AG04450 (cell line): Measurements from ENCODE around the gene RABEP2. TPM values are rescaled to one million over a fixed set of nuclear protein-coding genes. Genes with fewer than 3 reads are reported as not detected.
"Not testable (repeated sequence)": the region's sequence is repeated elsewhere in the genome, so short reads cannot be mapped to it uniquely, and the experiment has no call there.

Experiments used
- CTCF ChIA-PET: fragments of 300-600, 350-600 bp; formaldehyde crosslinking; extraction: SDS; loops from one replicate; lab custom pipeline; 2022; ENCODE audit warnings: antibody characterized with exemption, inconsistent platforms; lab: Charles Lee
- POLR2A ChIA-PET: fragments of 350-600 bp; formaldehyde crosslinking; extraction: SDS; loops from one replicate; lab custom pipeline; 2021; ENCODE audit warnings: antibody characterized with exemption, inconsistent platforms; lab: Yijun Ruan, JAX
- DNase-seq: peaks from one replicate; pipeline ENCODE4 v3.0.0-alpha.2; 2011; ENCODE audit warnings: low read depth, low spot score
- H3K27ac ChIP-seq: one replicate; pipeline ENCODE4 v1.5.1; 2012; ENCODE audit warnings: low read depth, low read length, control low read depth
- H3K27me3 ChIP-seq: one replicate; pipeline ENCODE4 v1.6.0; 2012; ENCODE audit warnings: low read length; ENCODE audit not compliant: control insufficient read depth, insufficient read depth
- H3K4me3 ChIP-seq: 2 replicates; pipeline ENCODE4 v1.5.1; 2011; ENCODE audit warnings: mild to moderate bottlenecking, low read depth, low read length, control low read depth
- H3K9me3 ChIP-seq: 2 replicates; pipeline ENCODE4 v1.5.1; 2012; ENCODE audit warnings: low read length; ENCODE audit not compliant: control insufficient read depth, insufficient read depth
- CTCF ChIP-seq: IDR thresholded peaks from 2 replicates; pipeline ENCODE4 v1.5.1; 2011; ENCODE audit warnings: low read depth, low read length, control low read depth, inconsistent platforms
- polyA plus RNA-seq: library from polyadenylated mRNA; depleted of rRNA; stranded (reverse); fragments of >200 nt; gene quantifications from 2 replicates; pipeline ENCODE4 v1.2.3, GENCODE V29; 2011

RABEP2 gene
- polyA plus RNA-seq, 1 experiment, result 9.0 TPM

GRCh38 chr16:28897826-28898225, 27.2 kb downstream of the RABEP2 start:
- no peaks in the 10 kb centered on the region for H3K27me3 ChIP-seq
- H3K4me3 ChIP-seq, result no peak overlapping the region
- no peak for TF ChIP-seq CTCF
- ChIA-PET POLR2A (no interaction called here), CTCF (no interaction called here)
- no peak overlapping the region for H3K27ac ChIP-seq
- no peak for DNase-seq
- H3K9me3 ChIP-seq, result no peaks in the 10 kb centered on the region; the same call in 1 of the 2 replicates

- H3K9me3 ChIP-seq, result no peaks in the 10 kb centered on the region; the same call in 1 of the 2 replicates
- H3K27ac ChIP-seq, result no peak overlapping the region
- POLR2A ChIA-PET, result interaction anchor here (1.1 kb wide), 1 partner anchor 15 kb away, joined by 13 read pairs; no protein-coding TSS in a partner anchor
- H3K4me3 ChIP-seq, result no peak overlapping the region
- no peaks in the 10 kb centered on the region for H3K27me3 ChIP-seq
- DNase-seq, result no peak
- TF ChIP-seq CTCF, result no peak
- CTCF ChIA-PET, result no interaction called here
Observed at GRCh38 chr16:28895609-28896008, 29.4 kb downstream of the RABEP2 start.

- Histone ChIP-seq H3K27me3 (no peaks in the 10 kb centered on the region), H3K27ac (no peak overlapping the region), H3K9me3 (no peaks in the 10 kb centered on the region), H3K4me3 (no peak overlapping the region)
- ChIA-PET CTCF (no interaction called here), POLR2A (no interaction called here)
- DNase-seq, result no peak
- no peak for TF ChIP-seq CTCF
Observed at GRCh38 chr16:28893291-28893690, 31.7 kb downstream of the RABEP2 start.

GRCh38 chr16:28891964-28892890, 32.8 kb downstream of the RABEP2 start:
- ChIA-PET POLR2A (no interaction called here), CTCF (interaction anchor here (0.8 kb wide), 1 partner anchor 28 kb away, joined by 4 read pairs; the partner anchor contains the start of gene SH2B1)
- no peaks in the 10 kb centered on the region for H3K9me3 ChIP-seq
- H3K27ac ChIP-seq, result no peak overlapping the region
- DNase-seq, result no peak
- H3K27me3 ChIP-seq, result no peaks in the 10 kb centered on the region
- no peak for TF ChIP-seq CTCF
- no peak overlapping the region for H3K4me3 ChIP-seq

GRCh38 chr16:28890355-28890754, 34.7 kb downstream of the RABEP2 start:
- CTCF ChIA-PET, DNase-seq, H3K27ac ChIP-seq, H3K9me3 ChIP-seq, H3K27me3 ChIP-seq, H3K4me3 ChIP-seq: not testable (repeated sequence)
- POLR2A ChIA-PET, result interaction anchor here (0.6 kb wide), 1 partner anchor 23 kb away, joined by 3 read pairs; no protein-coding TSS in a partner anchor
